SU-DHL-6 (cell line): Measurements from ENCODE around the gene PTCSC3.

Experiments used
- CTCF ChIP-seq: fragments of 200-600 bp; sonication (generic); IDR thresholded peaks from one replicate; pipeline ENCODE4 v1.5.1; 2017; ENCODE audit warnings: antibody characterized with exemption, mild to moderate bottlenecking, low read length, moderate library complexity; ENCODE audit not compliant: insufficient read depth, poor library complexity, severe bottlenecking
- EZH2phosphoT487 ChIP-seq: fragments of 200-600 bp; sonication (generic), shearing (Covaris generic); conservative IDR thresholded peaks from 2 replicates; pipeline ENCODE4 v1.6.1; 2018; ENCODE audit warnings: mild to moderate bottlenecking, antibody characterized with exemption, low read length, moderate library complexity, mixed read lengths

DNA sequence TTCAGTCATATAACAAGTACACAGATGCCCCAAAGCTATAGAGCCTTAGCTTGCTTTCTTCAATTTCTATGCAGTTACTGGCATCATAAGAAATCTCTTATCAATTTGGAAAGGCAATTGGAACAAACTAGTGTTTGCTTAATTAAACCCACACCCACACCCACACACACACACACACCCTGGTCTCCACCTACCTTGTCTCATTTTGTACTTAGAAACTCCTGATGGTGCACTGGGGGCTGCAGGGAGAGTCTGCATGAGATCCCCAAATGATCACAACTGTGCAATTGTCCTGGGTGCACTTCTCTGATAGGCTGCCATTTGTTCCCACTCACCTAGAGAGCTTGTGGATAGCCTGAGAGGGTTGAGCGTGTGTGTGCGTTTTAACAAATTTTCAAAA is 40.5 kb upstream of the PTCSC3 start:
- TF ChIP-seq CTCF: no peak
- no peak for TF ChIP-seq EZH2phosphoT487
